HepG2 (cell line): ENCODE results near the gene DUSP9. TPM values are rescaled to one million over a fixed set of nuclear protein-coding genes. Genes with fewer than 3 reads are reported as not detected.

ENCODE experiments used
- ATAC-seq: fragments of 200-7000 bp; cut with Tn5 transposase; 3 replicates; pipeline ENCODE4 v1.9.1; 2020; ENCODE audit warnings: mild to moderate bottlenecking, moderate library complexity
- BruUV-seq: library from RNA; stranded (reverse); fragments of 400-500 nt; replicated peaks from 2 replicates; lab custom pipeline; 2021; lab: Mats Ljungman, UMichigan
- CTCF ChIA-PET: fragments of 300-600 bp; formaldehyde crosslinking; extraction: SDS; loops from one replicate; lab custom pipeline; 2021; ENCODE audit warnings: low total read pairs, inconsistent platforms, low intra/inter-chr PET ratio; lab: Yijun Ruan, JAX
- POLR2A ChIA-PET: fragments of 350-600 bp; sonication (Branson Sonifier 250); formaldehyde crosslinking; loops from one replicate; lab custom pipeline; 2020; ENCODE audit warnings: antibody characterized with exemption, inconsistent platforms; lab: Yijun Ruan, JAX
- DNase-seq: peaks from one replicate; pipeline ENCODE4 v3.0.0-alpha.2; 2015; ENCODE audit warnings: low spot score
- FAIRE-seq: peaks from 3 replicates; lab custom pipeline; 2011; peaks lifted over from hg19 to GRCh38; lab: Jason Lieb, UNC
- H2AFZ ChIP-seq: one replicate; pipeline ENCODE4 v1.6.1; 2011; ENCODE audit warnings: low read length, inconsistent platforms
- H3K27ac ChIP-seq: fragments of 300-600 bp; 3 replicates; pipeline ENCODE4 v1.8.0; 2011; ENCODE audit warnings: mixed run types, mild to moderate bottlenecking, mixed read lengths, low read length, inconsistent platforms; ENCODE audit not compliant: insufficient read depth; ENCODE audit errors: extremely low read length
- H3K27me3 ChIP-seq, 2 experiments: fragments of 200-600 bp in 1 of 2; 2 replicates in 1 of 2; 3 replicates in 1 of 2; pipeline versions ENCODE4 v1.6.0 to v1.8.0; 2011; ENCODE audit warnings: low read length in 2 of 2, mild to moderate bottlenecking in 2 of 2, moderate library complexity in 2 of 2, inconsistent platforms in 1 of 2; ENCODE audit not compliant: insufficient read depth in 2 of 2, control insufficient read depth in 1 of 2
- H3K36me3 ChIP-seq, 2 experiments: fragments of 200-600 bp in 1 of 2; replicated peaks in 1 of 2; 2 replicates in 1 of 2; 3 replicates in 1 of 2; pipeline versions ENCODE4 v1.5.1 to v1.8.0; 2011; ENCODE audit warnings: low read length in 2 of 2, inconsistent platforms in 1 of 2; ENCODE audit not compliant: insufficient read depth in 2 of 2, control insufficient read depth in 1 of 2
- H3K4me1 ChIP-seq: 2 replicates; pipeline ENCODE4 v1.5.1; 2012; ENCODE audit warnings: low read length, inconsistent platforms; ENCODE audit not compliant: insufficient read depth
- H3K4me2 ChIP-seq: 2 replicates; pipeline ENCODE4 v1.6.0; 2011; ENCODE audit warnings: low read depth, low read length, inconsistent platforms
- H3K4me3 ChIP-seq, 3 experiments: fragments of 200-600 bp in 1 of 3; sonication (generic), shearing (Covaris generic) in 1 of 3; replicated peaks in 1 of 3; 2 replicates each; pipeline ENCODE4 v1.5.1; 2011 to 2016; ENCODE audit warnings: low read length in 3 of 3, inconsistent platforms in 2 of 3, low read depth in 2 of 3, mild to moderate bottlenecking in 2 of 3, control low read depth in 1 of 3, mixed read lengths in 1 of 3; ENCODE audit not compliant: insufficient read depth in 1 of 3
- H3K79me2 ChIP-seq: one replicate; pipeline ENCODE4 v1.6.1; 2011; ENCODE audit warnings: low read length, inconsistent platforms; ENCODE audit not compliant: insufficient read depth
- H3K9ac ChIP-seq: 2 replicates; pipeline ENCODE4 v1.6.0; 2011; ENCODE audit warnings: mild to moderate bottlenecking, low read depth, low read length, inconsistent platforms; ENCODE audit not compliant: insufficient read depth
- H3K9me3 ChIP-seq: 2 replicates; pipeline ENCODE4 v1.5.1; 2012; ENCODE audit warnings: mild to moderate bottlenecking, low read length
- H4K20me1 ChIP-seq: 2 replicates; pipeline ENCODE4 v1.6.0; 2011; ENCODE audit warnings: inconsistent platforms, mild to moderate bottlenecking, low read length, moderate library complexity; ENCODE audit not compliant: insufficient read depth
- AHR ChIP-seq: IDR thresholded peaks from 2 replicates; pipeline ENCODE4 v1.6.1; 2018; ENCODE audit warnings: missing genetic modification reagents, missing compliant biosample characterization
- FOXA3 ChIP-seq: IDR thresholded peaks from 2 replicates; pipeline ENCODE4 v1.6.1; 2016; ENCODE audit warnings: missing genetic modification reagents, missing compliant biosample characterization
- MXI1 ChIP-seq: IDR thresholded peaks from 3 replicates; pipeline ENCODE4 v1.6.1; 2012; ENCODE audit warnings: low read depth, low read length, inconsistent platforms, borderline replicate concordance
- NCOA1 ChIP-seq: sonication (generic); formaldehyde crosslinking; IDR thresholded peaks from 2 replicates; pipeline ENCODE4 v1.9.0; 2021; ENCODE audit warnings: missing genetic modification reagents
- PPARG ChIP-seq: conservative IDR thresholded peaks from 2 replicates; pipeline ENCODE4 v1.6.1; 2016; ENCODE audit warnings: missing biosample characterization, missing genetic modification reagents
- SMAD9 ChIP-seq: sonication (generic); formaldehyde crosslinking; IDR thresholded peaks from 2 replicates; pipeline ENCODE4 v1.5.1; 2020; ENCODE audit warnings: mild to moderate bottlenecking, missing genetic modification reagents
- ZFP41 ChIP-seq: sonication (generic); formaldehyde crosslinking; IDR thresholded peaks from 2 replicates; pipeline ENCODE4 v1.4.0; 2020; ENCODE audit warnings: mild to moderate bottlenecking, missing genetic modification reagents, borderline replicate concordance
- ZNF776 ChIP-seq: sonication (generic); formaldehyde crosslinking; IDR thresholded peaks from 2 replicates; pipeline ENCODE4 v1.4.0; 2020; ENCODE audit warnings: mild to moderate bottlenecking, missing genetic modification reagents
- ZNF850 ChIP-seq: sonication (generic); formaldehyde crosslinking; conservative IDR thresholded peaks from 2 replicates; pipeline ENCODE4 v1.9.0; 2021; ENCODE audit warnings: mild to moderate bottlenecking, missing genetic modification reagents
- WGBS: methylation state at CpG from one replicate; pipeline ENCODE4 v1.1.6; 2017; ENCODE audit warnings: low lambda C conversion rate; 5-methylcytosine and 5-hydroxymethylcytosine counted together
- in situ Hi-C: cut with HindIII; loops from 2 replicates; pipeline ENCODE4 v1.10.0; 2017; ENCODE audit warnings: low pct_unique_long_range_greater_than_20kb; ENCODE audit not compliant: extremely low pct_ligation_motif_present
- intact Hi-C: fragments of 100-400 bp; cut with micrococcal nuclease; formaldehyde crosslinking; loops from one replicate; pipeline ENCODE4 v1.10.0; 2022; ENCODE audit not compliant: unreplicated experiment
- polyA plus RNA-seq, 8 experiments: library from polyadenylated mRNA; depleted of rRNA in 3 of 8; stranded (reverse) in 7 of 8; unstranded in 1 of 8; fragments of >200 nt; fragmentation: Illumina TruSeq in 4 of 8; extraction: Trizol in 4 of 8; gene quantifications; 2 replicates each; pipeline versions ENCODE4 v1.2.1 to v1.2.3, GENCODE V29; 2011 to 2016; ENCODE audit warnings: low read depth in 4 of 8, missing spikeins in 1 of 8, mixed read lengths in 1 of 8; ENCODE audit not compliant: insufficient read depth in 1 of 8
- total RNA-seq, 5 experiments: library from RNA; depleted of rRNA; stranded (reverse); fragments of >200 nt; fragmentation: Illumina TruSeq; extraction: Trizol; gene quantifications; 2 replicates each; pipeline ENCODE4 v1.2.3, GENCODE V29; 2016; ENCODE audit warnings: low read depth in 1 of 5
- TF ChIP-seq, protein P1 (sequence below): sonication (generic); formaldehyde crosslinking; IDR thresholded peaks from 2 replicates; pipeline ENCODE4 v1.8.1; 2022; ENCODE audit warnings: mild to moderate bottlenecking, missing genetic modification reagents
- TF ChIP-seq, protein P2 (sequence below): IDR thresholded peaks from 2 replicates; pipeline ENCODE4 v1.6.1; 2018; ENCODE audit warnings: missing genetic modification reagents, mild to moderate bottlenecking, missing compliant biosample characterization

Gene DUSP9
- total and polyA plus RNA-seq, 2 of the 13 experiments (the other 11 are each of a cell fraction or from before 2014, with no cell fraction given): 235 to 435 TPM

DNA sequence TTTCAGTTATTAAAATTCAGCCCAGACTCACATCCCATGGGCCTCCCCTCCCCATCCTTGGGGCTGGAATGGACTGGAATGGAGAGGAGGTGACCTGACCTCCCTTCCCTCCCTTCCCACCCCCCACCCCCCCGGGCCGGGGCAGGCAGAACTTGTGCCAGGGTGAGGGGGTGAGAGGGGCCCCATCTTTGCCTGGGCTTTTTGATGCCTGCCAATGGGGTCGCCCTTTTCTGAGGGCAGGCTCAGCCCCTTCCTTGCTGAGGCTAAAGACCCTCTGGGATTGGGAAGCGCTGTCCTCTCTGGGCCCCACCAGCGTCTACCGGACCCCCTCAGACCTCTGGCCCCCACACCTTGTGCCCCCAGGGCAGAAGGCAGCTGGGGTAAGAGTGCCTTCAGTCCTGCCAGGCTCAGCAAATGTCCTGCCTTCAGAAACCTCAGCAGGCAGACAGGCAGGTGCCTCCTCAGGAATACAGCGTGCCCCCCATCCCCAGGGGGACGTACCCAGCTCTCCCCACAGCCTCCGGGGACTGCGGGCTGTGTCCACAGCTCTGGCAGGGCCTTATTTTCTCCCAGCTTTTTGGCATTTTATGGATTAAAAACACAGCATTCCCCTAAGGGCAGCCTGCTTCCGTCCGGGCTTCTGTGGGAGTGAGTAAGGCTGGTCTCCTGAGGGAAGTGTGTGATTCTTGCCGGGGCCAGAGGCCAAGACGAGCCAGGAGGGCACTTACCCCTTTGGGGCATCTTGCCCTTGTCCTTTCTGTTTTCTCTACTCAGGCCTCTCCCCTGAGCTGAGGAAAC is 35.5 kb upstream of the DUSP9 start:
- Histone ChIP-seq H3K4me1 (peaks cover 18% of the 10 kb centered on the region), H3K27me3 (no peaks in the 10 kb centered on the region), H3K4me3 (no peak overlapping the region), H3K9me3 (no peaks in the 10 kb centered on the region), H3K9ac (no peak overlapping the region), H3K4me2 (peak overlapping the region; percentile 74), H2AFZ (no peak overlapping the region), H4K20me1 (no peaks in the 10 kb centered on the region), H3K79me2 (no peaks in the 10 kb centered on the region), H3K27ac (peak overlapping the region; percentile 72), H3K36me3 (no peaks in the 10 kb centered on the region)
- FAIRE-seq (no peak), DNase-seq (no peak), ATAC-seq (no peak)
- CTCF ChIA-PET: interaction anchor here (1.1 to 2.7 kb wide), 4 partner anchors 25 to 41 kb away, joined by 3 to 21 read pairs (median 11); no protein-coding TSS in a partner anchor
- TF ChIP-seq ZNF776 (no peak), NCOA1 (CRISPR knock-in tag) (no peak), PPARG (CRISPR knock-in tag) (no peak), ZFP41 (CRISPR knock-in tag) (no peak), MXI1 (no peak), ZNF850 (CRISPR knock-in tag) (no peak), FOXA3 (CRISPR knock-in tag) (no peak), AHR (CRISPR knock-in tag) (no peak), SMAD9 (no peak)
- TF ChIP-seq, protein P1, sequence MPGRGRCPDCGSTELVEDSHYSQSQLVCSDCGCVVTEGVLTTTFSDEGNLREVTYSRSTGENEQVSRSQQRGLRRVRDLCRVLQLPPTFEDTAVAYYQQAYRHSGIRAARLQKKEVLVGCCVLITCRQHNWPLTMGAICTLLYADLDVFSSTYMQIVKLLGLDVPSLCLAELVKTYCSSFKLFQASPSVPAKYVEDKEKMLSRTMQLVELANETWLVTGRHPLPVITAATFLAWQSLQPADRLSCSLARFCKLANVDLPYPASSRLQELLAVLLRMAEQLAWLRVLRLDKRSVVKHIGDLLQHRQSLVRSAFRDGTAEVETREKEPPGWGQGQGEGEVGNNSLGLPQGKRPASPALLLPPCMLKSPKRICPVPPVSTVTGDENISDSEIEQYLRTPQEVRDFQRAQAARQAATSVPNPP (CRISPR knock-in tag): no peak
- TF ChIP-seq, protein P2, sequence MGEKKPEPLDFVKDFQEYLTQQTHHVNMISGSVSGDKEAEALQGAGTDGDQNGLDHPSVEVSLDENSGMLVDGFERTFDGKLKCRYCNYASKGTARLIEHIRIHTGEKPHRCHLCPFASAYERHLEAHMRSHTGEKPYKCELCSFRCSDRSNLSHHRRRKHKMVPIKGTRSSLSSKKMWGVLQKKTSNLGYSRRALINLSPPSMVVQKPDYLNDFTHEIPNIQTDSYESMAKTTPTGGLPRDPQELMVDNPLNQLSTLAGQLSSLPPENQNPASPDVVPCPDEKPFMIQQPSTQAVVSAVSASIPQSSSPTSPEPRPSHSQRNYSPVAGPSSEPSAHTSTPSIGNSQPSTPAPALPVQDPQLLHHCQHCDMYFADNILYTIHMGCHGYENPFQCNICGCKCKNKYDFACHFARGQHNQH (CRISPR knock-in tag): no peak
- BruUV-seq: no TSS peak
- intact Hi-C loops (loop anchor here (2.0 kb wide), 1 partner anchor 51 kb away; no protein-coding TSS in a partner anchor), in situ Hi-C loops (loop anchor here (5.0 kb wide), 1 partner anchor 36 kb away; the partner anchor contains the start of gene DUSP9)
- POLR2A ChIA-PET: interaction anchor here (1.0 to 9.1 kb wide), 4 partner anchors 15 to 37 kb away, joined by 5 to 144 read pairs (median 54); partner anchors contain the start of gene DUSP9
- 83% methylated on average over 4 of the region's 14 CpGs for WGBS
